ENCODE measurements around the gene SLC39A9. TPM values are rescaled to one million over a fixed set of nuclear protein-coding genes. Genes with fewer than 3 reads are reported as not detected.

Gene SLC39A9
- total RNA-seq, 2 experiments from 2014 or later: 86.5 to 91.7 TPM

DNA sequence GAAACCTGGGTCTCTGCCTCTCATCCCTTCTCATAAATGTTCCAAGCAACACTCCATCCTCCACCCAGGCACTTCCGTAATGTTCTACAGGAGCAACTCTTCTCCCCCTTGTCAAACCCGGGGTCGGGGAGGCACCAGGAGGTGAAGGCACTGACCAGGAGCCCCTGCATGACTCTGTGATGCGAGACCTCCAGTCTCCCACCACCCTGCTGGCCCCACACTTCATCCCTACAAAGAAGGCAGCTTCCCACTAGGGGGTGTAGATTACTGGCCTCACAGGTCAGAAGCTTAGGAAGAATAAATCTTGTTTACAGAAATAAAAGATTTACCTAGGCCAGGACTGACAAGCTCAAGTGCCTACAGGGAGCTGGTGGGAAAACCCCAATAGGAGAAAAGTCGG is 47.6 kb upstream of the SLC39A9 start:
- ChIA-PET CTCF (ENCODE audit: unreplicated experiment) (no interaction called here), POLR2A (interaction anchor here (0.5 kb wide), 1 partner anchor 138 kb away, joined by 4 read pairs; no protein-coding TSS in a partner anchor)
- no TSS peak for BruUV-seq (replicated peaks)
- no peak for DNase-seq (ENCODE audit: low spot score)
- TF ChIP-seq EZH2phosphoT487 (IDR thresholded peaks at IDR 0.05; ENCODE audit: borderline replicate concordance, low read depth, low read length): no peak
- TF ChIP-seq, protein P1, sequence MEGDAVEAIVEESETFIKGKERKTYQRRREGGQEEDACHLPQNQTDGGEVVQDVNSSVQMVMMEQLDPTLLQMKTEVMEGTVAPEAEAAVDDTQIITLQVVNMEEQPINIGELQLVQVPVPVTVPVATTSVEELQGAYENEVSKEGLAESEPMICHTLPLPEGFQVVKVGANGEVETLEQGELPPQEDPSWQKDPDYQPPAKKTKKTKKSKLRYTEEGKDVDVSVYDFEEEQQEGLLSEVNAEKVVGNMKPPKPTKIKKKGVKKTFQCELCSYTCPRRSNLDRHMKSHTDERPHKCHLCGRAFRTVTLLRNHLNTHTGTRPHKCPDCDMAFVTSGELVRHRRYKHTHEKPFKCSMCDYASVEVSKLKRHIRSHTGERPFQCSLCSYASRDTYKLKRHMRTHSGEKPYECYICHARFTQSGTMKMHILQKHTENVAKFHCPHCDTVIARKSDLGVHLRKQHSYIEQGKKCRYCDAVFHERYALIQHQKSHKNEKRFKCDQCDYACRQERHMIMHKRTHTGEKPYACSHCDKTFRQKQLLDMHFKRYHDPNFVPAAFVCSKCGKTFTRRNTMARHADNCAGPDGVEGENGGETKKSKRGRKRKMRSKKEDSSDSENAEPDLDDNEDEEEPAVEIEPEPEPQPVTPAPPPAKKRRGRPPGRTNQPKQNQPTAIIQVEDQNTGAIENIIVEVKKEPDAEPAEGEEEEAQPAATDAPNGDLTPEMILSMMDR (conservative IDR thresholded peaks at IDR 0.05; ENCODE audit: low read length): 0 out of 2 replicates have a peak, but pooled peaks have one; percentile 22
- H3K4me2 ChIP-seq (ENCODE audit: low read length): no peak overlapping the region
- H3K9me2 ChIP-seq (ENCODE audit: insufficient read depth, low read length): no peaks in the 10 kb centered on the region
- H3K79me2 ChIP-seq (ENCODE audit: insufficient read depth, low read depth, low read length): no peaks in the 10 kb centered on the region
- peaks cover 31% of the 10 kb centered on the region for H3K4me1 ChIP-seq (ENCODE audit: insufficient read depth, low read length, poor library complexity, severe bottlenecking)
- H3K27ac ChIP-seq (ENCODE audit: low read depth, low read length, poor library complexity, severe bottlenecking): no peak overlapping the region
- H3K9me3 ChIP-seq (ENCODE audit: low read length): no peaks in the 10 kb centered on the region
- H3K4me3 ChIP-seq (ENCODE audit: low read depth, low read length, poor library complexity, severe bottlenecking): no peak overlapping the region
- H4K20me1 ChIP-seq (ENCODE audit: insufficient read depth, low read length): no peaks in the 10 kb centered on the region
- H3K36me3 ChIP-seq (ENCODE audit: insufficient read depth, low read length): no peaks in the 10 kb centered on the region
- no peak overlapping the region for H2AFZ ChIP-seq (ENCODE audit: low read length)
- intact Hi-C loops (cut with micrococcal nuclease; ENCODE audit: unreplicated experiment): loop anchor here (5.0 kb wide), 1 partner anchor 109 kb away; no protein-coding TSS in a partner anchor

DNA sequence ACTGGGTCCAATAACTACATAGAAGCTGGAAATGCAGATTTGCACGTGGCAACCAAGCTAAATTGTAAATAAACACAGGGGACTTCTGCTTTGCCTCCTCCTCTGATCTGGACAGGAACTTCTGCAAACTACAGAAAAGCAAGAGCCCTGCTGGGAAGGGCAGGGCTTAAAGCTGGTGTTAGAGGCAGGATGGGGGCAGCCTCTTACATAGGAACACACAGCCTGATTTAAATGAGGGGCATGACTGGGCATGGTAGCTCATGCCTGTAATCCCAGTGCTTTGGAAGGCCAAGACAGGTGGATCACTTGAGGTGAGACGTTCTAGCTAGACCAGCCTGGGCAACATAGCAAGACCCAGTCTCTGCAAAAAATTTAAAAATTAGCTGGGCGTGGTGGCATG is 47.1 kb upstream of the SLC39A9 start:
- H3K9me3 ChIP-seq (ENCODE audit: low read length): no peaks in the 10 kb centered on the region
- H3K4me3 ChIP-seq (ENCODE audit: low read depth, low read length, poor library complexity, severe bottlenecking): no peak overlapping the region
- BruUV-seq (replicated peaks): no TSS peak
- intact Hi-C loops (cut with micrococcal nuclease; ENCODE audit: unreplicated experiment): loop anchor here (5.0 kb wide), 1 partner anchor 109 kb away; no protein-coding TSS in a partner anchor
- ChIA-PET POLR2A (interaction anchor here (0.5 to 0.6 kb wide), 2 partner anchors 28 to 138 kb away, joined by 3 to 4 read pairs; no protein-coding TSS in a partner anchor), CTCF (ENCODE audit: unreplicated experiment) (no interaction called here)
- TF ChIP-seq EZH2phosphoT487 (IDR thresholded peaks at IDR 0.05; ENCODE audit: borderline replicate concordance, low read depth, low read length): no peak
- H4K20me1 ChIP-seq (ENCODE audit: insufficient read depth, low read length): no peaks in the 10 kb centered on the region
- H3K36me3 ChIP-seq (ENCODE audit: insufficient read depth, low read length): no peaks in the 10 kb centered on the region
- H3K9me2 ChIP-seq (ENCODE audit: insufficient read depth, low read length): no peaks in the 10 kb centered on the region
- peaks cover 34% of the 10 kb centered on the region for H3K4me1 ChIP-seq (ENCODE audit: insufficient read depth, low read length, poor library complexity, severe bottlenecking)
- no peak overlapping the region for H2AFZ ChIP-seq (ENCODE audit: low read length)
- H3K4me2 ChIP-seq (ENCODE audit: low read length): no peak overlapping the region
- H3K79me2 ChIP-seq (ENCODE audit: insufficient read depth, low read depth, low read length): no peaks in the 10 kb centered on the region
- H3K27ac ChIP-seq (ENCODE audit: low read depth, low read length, poor library complexity, severe bottlenecking): no peak overlapping the region
- peak; percentile 53 for DNase-seq (ENCODE audit: low spot score)

DNA sequence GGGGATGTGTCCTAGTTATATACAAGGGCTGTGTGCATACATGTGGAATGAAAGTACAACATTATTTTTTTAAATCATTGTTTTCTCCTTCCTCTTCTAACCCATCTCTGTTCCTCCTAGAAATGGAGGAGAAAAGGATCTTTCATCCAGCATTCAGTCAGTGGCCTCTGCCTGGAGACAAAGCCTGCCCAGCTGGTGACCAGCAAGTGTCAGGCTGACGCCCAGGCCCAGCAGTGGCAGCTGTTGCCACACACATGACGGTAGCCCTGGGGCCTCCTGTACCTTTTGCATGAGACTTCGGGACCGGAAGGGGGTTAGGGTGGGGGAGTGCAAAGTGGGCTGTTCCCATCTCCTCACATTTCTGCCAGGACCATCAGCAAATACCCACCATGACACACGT is 46.6 kb upstream of the SLC39A9 start:
- Histone ChIP-seq H3K4me3 (ENCODE audit: low read depth, low read length, poor library complexity, severe bottlenecking) (no peak overlapping the region), H4K20me1 (ENCODE audit: insufficient read depth, low read length) (no peaks in the 10 kb centered on the region), H3K4me2 (ENCODE audit: low read length) (no peak overlapping the region), H2AFZ (ENCODE audit: low read length) (no peak overlapping the region), H3K4me1 (ENCODE audit: insufficient read depth, low read length, poor library complexity, severe bottlenecking) (peaks cover 34% of the 10 kb centered on the region), H3K27ac (ENCODE audit: low read depth, low read length, poor library complexity, severe bottlenecking) (no peak overlapping the region), H3K79me2 (ENCODE audit: insufficient read depth, low read depth, low read length) (no peaks in the 10 kb centered on the region), H3K9me2 (ENCODE audit: insufficient read depth, low read length) (no peaks in the 10 kb centered on the region), H3K36me3 (ENCODE audit: insufficient read depth, low read length) (no peaks in the 10 kb centered on the region), H3K9me3 (ENCODE audit: low read length) (no peaks in the 10 kb centered on the region)
- intact Hi-C loops (cut with micrococcal nuclease; ENCODE audit: unreplicated experiment): loop anchor here (5.0 kb wide), 1 partner anchor 110 kb away; no protein-coding TSS in a partner anchor
- POLR2A ChIA-PET: interaction anchor here (0.6 kb wide), 1 partner anchor 28 kb away, joined by 3 read pairs; no protein-coding TSS in a partner anchor
- no peak for TF ChIP-seq EZH2phosphoT487 (IDR thresholded peaks at IDR 0.05; ENCODE audit: borderline replicate concordance, low read depth, low read length)
- DNase-seq (ENCODE audit: low spot score): no peak
- BruUV-seq (replicated peaks): no TSS peak
- CTCF ChIA-PET (ENCODE audit: unreplicated experiment): no interaction called here

All from OCI-LY7 (cell line).